ENCODE measurements around the gene ETV4. TPM values are rescaled to one million over a fixed set of nuclear protein-coding genes. Genes with fewer than 3 reads are reported as not detected.

The ETV4 gene
- total and polyA plus RNA-seq, 2 experiments from 2014 or later, result 10.7 to 14.8 TPM

DNA sequence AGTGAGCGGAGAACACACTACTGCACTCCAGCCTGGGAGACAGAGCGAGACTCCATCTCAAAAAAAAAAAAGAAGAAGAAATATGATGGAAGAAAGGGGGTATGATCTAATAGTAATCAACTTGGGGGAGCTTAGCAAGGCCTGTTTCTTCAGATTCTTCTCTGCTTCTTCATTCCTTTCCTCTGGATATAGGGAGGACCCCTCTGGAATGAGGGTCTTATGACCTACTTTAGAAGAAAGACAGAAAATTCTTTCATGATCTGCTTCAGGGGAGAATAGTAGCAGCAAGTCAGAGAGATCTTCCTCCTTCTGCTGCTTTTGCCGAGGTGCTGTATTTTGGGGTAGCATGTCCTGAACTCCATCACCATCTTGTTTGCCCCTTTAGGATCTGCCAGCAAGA lies 44.9 kb upstream of the ETV4 start:
- H3K9me2 ChIP-seq (replicated peaks; ENCODE audit: insufficient read depth), result no peaks in the 10 kb centered on the region
- no peak overlapping the region for H3K4me2 ChIP-seq
- H3K36me3 ChIP-seq (replicated peaks; ENCODE audit: insufficient read depth, low read depth), result no peaks in the 10 kb centered on the region
- no peaks in the 10 kb centered on the region for H3K9me3 ChIP-seq (ENCODE audit: low read depth)
- TF ChIP-seq EZH2 (IDR thresholded peaks at IDR 0.05; ENCODE audit: borderline replicate concordance) (no peak), EZH2phosphoT487 (IDR thresholded peaks at IDR 0.05; ENCODE audit: low read depth, severe bottlenecking, unreplicated experiment) (no peak)
- TF ChIP-seq, protein P1, sequence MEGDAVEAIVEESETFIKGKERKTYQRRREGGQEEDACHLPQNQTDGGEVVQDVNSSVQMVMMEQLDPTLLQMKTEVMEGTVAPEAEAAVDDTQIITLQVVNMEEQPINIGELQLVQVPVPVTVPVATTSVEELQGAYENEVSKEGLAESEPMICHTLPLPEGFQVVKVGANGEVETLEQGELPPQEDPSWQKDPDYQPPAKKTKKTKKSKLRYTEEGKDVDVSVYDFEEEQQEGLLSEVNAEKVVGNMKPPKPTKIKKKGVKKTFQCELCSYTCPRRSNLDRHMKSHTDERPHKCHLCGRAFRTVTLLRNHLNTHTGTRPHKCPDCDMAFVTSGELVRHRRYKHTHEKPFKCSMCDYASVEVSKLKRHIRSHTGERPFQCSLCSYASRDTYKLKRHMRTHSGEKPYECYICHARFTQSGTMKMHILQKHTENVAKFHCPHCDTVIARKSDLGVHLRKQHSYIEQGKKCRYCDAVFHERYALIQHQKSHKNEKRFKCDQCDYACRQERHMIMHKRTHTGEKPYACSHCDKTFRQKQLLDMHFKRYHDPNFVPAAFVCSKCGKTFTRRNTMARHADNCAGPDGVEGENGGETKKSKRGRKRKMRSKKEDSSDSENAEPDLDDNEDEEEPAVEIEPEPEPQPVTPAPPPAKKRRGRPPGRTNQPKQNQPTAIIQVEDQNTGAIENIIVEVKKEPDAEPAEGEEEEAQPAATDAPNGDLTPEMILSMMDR (IDR thresholded peaks at IDR 0.05; ENCODE audit: poor library complexity), result no peak
- no peak overlapping the region for H2AFZ ChIP-seq
- no peaks in the 10 kb centered on the region for H3K79me2 ChIP-seq
- no peaks in the 10 kb centered on the region for H3K27me3 ChIP-seq
- H3K4me1 ChIP-seq (ENCODE audit: insufficient read depth), result peaks cover 7% of the 10 kb centered on the region
- no peak overlapping the region for H3K4me3 ChIP-seq
- H3K27ac ChIP-seq, result peak overlapping the region; percentile 70
- no peak for DNase-seq (ENCODE audit: low spot score)
- 90% methylated on average over 3 of the region's 3 CpGs for WGBS (ENCODE audit: low lambda C conversion rate, missing lambda C conversion rate)
- H4K20me1 ChIP-seq (ENCODE audit: insufficient read depth, poor library complexity, severe bottlenecking), result no peaks in the 10 kb centered on the region

- Histone ChIP-seq H3K9me2 (replicated peaks; ENCODE audit: insufficient read depth) (no peaks in the 10 kb centered on the region), H3K4me2 (no peak overlapping the region)
- 91% methylated on average over 9 of the region's 9 CpGs for WGBS (ENCODE audit: low lambda C conversion rate, missing lambda C conversion rate)
Observed at GRCh38 chr17:43588664-43589435, 42.7 kb upstream of the ETV4 start.

DNA sequence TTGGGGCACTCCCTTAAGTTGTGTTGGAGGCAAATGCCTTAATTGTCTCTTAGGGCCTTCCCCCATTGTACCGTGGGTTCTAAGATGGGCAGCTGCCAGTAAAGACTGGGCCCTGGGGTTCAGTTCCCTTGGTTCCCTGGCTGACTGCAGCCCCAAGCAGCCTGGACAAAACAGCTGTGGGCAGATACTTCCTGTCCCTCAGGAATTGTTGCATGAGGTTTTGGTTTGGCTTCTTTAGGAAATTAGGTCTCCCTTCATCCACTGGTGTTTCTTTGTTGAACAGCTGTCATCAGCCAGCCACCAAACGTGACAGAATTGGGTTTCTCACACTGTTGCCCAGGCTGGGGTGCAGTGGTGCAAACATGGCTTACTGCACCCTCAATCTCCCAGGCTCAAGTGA lies 42.0 kb upstream of the ETV4 start:
- Histone ChIP-seq H3K9me3 (ENCODE audit: low read depth) (no peaks in the 10 kb centered on the region), H3K79me2 (no peaks in the 10 kb centered on the region), H3K4me3 (no peak overlapping the region), H3K27ac (no peak overlapping the region), H3K4me2 (no peak overlapping the region), H2AFZ (no peak overlapping the region), H3K36me3 (replicated peaks; ENCODE audit: insufficient read depth, low read depth) (no peaks in the 10 kb centered on the region), H4K20me1 (ENCODE audit: insufficient read depth, poor library complexity, severe bottlenecking) (no peaks in the 10 kb centered on the region), H3K27me3 (no peaks in the 10 kb centered on the region), H3K9me2 (replicated peaks; ENCODE audit: insufficient read depth) (no peaks in the 10 kb centered on the region), H3K4me1 (ENCODE audit: insufficient read depth) (peaks cover 21% of the 10 kb centered on the region)
- 92% methylated on average over 2 of the region's 2 CpGs for WGBS (ENCODE audit: low lambda C conversion rate, missing lambda C conversion rate)
- no peak for TF ChIP-seq EZH2 (IDR thresholded peaks at IDR 0.05; ENCODE audit: borderline replicate concordance)
- no peak for DNase-seq (ENCODE audit: low spot score)

More at GRCh38 chr17:43588664-43589435, 42.7 kb upstream of the ETV4 start:
- no peak for TF ChIP-seq EZH2phosphoT487 (IDR thresholded peaks at IDR 0.05; ENCODE audit: low read depth, severe bottlenecking, unreplicated experiment)
- TF ChIP-seq EZH2 (IDR thresholded peaks at IDR 0.05; ENCODE audit: borderline replicate concordance), result no peak
- TF ChIP-seq, protein P1 (IDR thresholded peaks at IDR 0.05; ENCODE audit: poor library complexity), result no peak
- Histone ChIP-seq H2AFZ (no peak overlapping the region), H3K4me3 (no peak overlapping the region), H3K79me2 (no peaks in the 10 kb centered on the region), H3K9me3 (ENCODE audit: low read depth) (no peaks in the 10 kb centered on the region), H3K4me1 (ENCODE audit: insufficient read depth) (peaks cover 19% of the 10 kb centered on the region), H3K27ac (no peak overlapping the region), H3K36me3 (replicated peaks; ENCODE audit: insufficient read depth, low read depth) (no peaks in the 10 kb centered on the region), H3K27me3 (no peaks in the 10 kb centered on the region), H4K20me1 (ENCODE audit: insufficient read depth, poor library complexity, severe bottlenecking) (no peaks in the 10 kb centered on the region)
- DNase-seq (ENCODE audit: low spot score), result peak; percentile 23

- peaks cover 21% of the 10 kb centered on the region for H3K4me1 ChIP-seq (ENCODE audit: insufficient read depth)
- no peak overlapping the region for H3K4me2 ChIP-seq
- no peak for DNase-seq (ENCODE audit: low spot score)
- H3K9me3 ChIP-seq (ENCODE audit: low read depth), result no peaks in the 10 kb centered on the region
- H3K36me3 ChIP-seq (replicated peaks; ENCODE audit: insufficient read depth, low read depth), result no peaks in the 10 kb centered on the region
- 88% methylated on average over 5 of the region's 5 CpGs for WGBS (ENCODE audit: low lambda C conversion rate, missing lambda C conversion rate)
- H3K9me2 ChIP-seq (replicated peaks; ENCODE audit: insufficient read depth), result no peaks in the 10 kb centered on the region
- TF ChIP-seq EZH2 (IDR thresholded peaks at IDR 0.05; ENCODE audit: borderline replicate concordance) (no peak), EZH2phosphoT487 (IDR thresholded peaks at IDR 0.05; ENCODE audit: low read depth, severe bottlenecking, unreplicated experiment) (no peak)
- TF ChIP-seq, protein P1 (IDR thresholded peaks at IDR 0.05; ENCODE audit: poor library complexity), result no peak
- no peak overlapping the region for H3K4me3 ChIP-seq
- H3K27me3 ChIP-seq, result no peaks in the 10 kb centered on the region
- H3K27ac ChIP-seq, result no peak overlapping the region
- H2AFZ ChIP-seq, result no peak overlapping the region
- no peaks in the 10 kb centered on the region for H4K20me1 ChIP-seq (ENCODE audit: insufficient read depth, poor library complexity, severe bottlenecking)
- H3K79me2 ChIP-seq, result no peaks in the 10 kb centered on the region
Observed at GRCh38 chr17:43587647-43588046, 41.5 kb upstream of the ETV4 start.
